H1 (cell line): Measurements from ENCODE around the gene PEX6. TPM values are rescaled to one million over a fixed set of nuclear protein-coding genes. Genes with fewer than 3 reads are reported as not detected.

Experiments
- CEBPB ChIP-seq: IDR thresholded peaks from 2 replicates; pipeline ENCODE4 v1.6.1; 2012; ENCODE audit warnings: low read depth, low read length
- FOSL1 ChIP-seq: IDR thresholded peaks from 2 replicates; pipeline ENCODE4 v1.6.1; 2011; ENCODE audit warnings: mild to moderate bottlenecking, low read depth, low read length, moderate library complexity; ENCODE audit not compliant: insufficient read depth
- GABPA ChIP-seq: IDR thresholded peaks from 2 replicates; pipeline ENCODE4 v1.6.1; 2011; ENCODE audit warnings: mild to moderate bottlenecking, low read length, moderate library complexity, borderline replicate concordance; ENCODE audit not compliant: insufficient read depth
- HDAC2 ChIP-seq, 2 experiments: fragments of 300-600 bp in 1 of 2; sonication (generic) in 1 of 2; IDR thresholded peaks; 2 replicates each; pipeline ENCODE4 v1.6.1; 2011 to 2012; ENCODE audit warnings: low read depth in 2 of 2, low read length in 2 of 2, mild to moderate bottlenecking in 2 of 2, moderate library complexity in 2 of 2, borderline replicate concordance in 1 of 2, inconsistent platforms in 1 of 2
- HDAC6 ChIP-seq: IDR thresholded peaks from one replicate; pipeline ENCODE4 v1.7.1; 2012; ENCODE audit warnings: low read depth, mild to moderate bottlenecking, inconsistent platforms, low read length, moderate library complexity
- SP2 ChIP-seq: IDR thresholded peaks from 2 replicates; pipeline ENCODE4 v1.6.1; 2012; ENCODE audit warnings: mild to moderate bottlenecking, low read length, inconsistent platforms
- SRF ChIP-seq: IDR thresholded peaks from 2 replicates; pipeline ENCODE4 v1.6.1; 2011; ENCODE audit warnings: mild to moderate bottlenecking, low read depth, low read length, moderate library complexity
- TCF12 ChIP-seq: IDR thresholded peaks from 2 replicates; pipeline ENCODE4 v1.6.1; 2011; ENCODE audit warnings: low read depth, mild to moderate bottlenecking, low read length
- polyA plus RNA-seq, 7 experiments: library from polyadenylated mRNA; depleted of rRNA in 3 of 7; stranded (reverse) in 5 of 7; unstranded in 2 of 7; fragments of >200 nt in 5 of 7; fragments of 200-250 nt in 2 of 7; gene quantifications; 1 replicate in 5 of 7; 2 replicates in 1 of 7; 4 replicates in 1 of 7; pipeline versions ENCODE4 v1.2.1 to v1.2.3, GENCODE V29; 2011 to 2013; ENCODE audit warnings: missing spikeins in 2 of 7, mixed read lengths in 2 of 7
- total RNA-seq: library from RNA; stranded (reverse); fragmentation: NEBNext Ultra II Directional; extraction: Animal tissue kit (Norgen Biotek cat#: 25700); gene quantifications from 2 replicates; pipeline ENCODE4 v1.2.1, GENCODE V29; 2021
- TF ChIP-seq, protein P1 (sequence below): IDR thresholded peaks from 2 replicates; pipeline ENCODE4 v1.6.1; 2011; ENCODE audit warnings: low read length, improper control_type of control experiment
- TF ChIP-seq, protein P2 (sequence below): IDR thresholded peaks from 2 replicates; pipeline ENCODE4 v1.6.1; 2012; ENCODE audit warnings: inconsistent platforms

Gene PEX6
- total and polyA plus RNA-seq, 2 of the 8 experiments (the other 6 are each of a cell fraction or from before 2014, with no cell fraction given) = 6.4 to 12.5 TPM

DNA sequence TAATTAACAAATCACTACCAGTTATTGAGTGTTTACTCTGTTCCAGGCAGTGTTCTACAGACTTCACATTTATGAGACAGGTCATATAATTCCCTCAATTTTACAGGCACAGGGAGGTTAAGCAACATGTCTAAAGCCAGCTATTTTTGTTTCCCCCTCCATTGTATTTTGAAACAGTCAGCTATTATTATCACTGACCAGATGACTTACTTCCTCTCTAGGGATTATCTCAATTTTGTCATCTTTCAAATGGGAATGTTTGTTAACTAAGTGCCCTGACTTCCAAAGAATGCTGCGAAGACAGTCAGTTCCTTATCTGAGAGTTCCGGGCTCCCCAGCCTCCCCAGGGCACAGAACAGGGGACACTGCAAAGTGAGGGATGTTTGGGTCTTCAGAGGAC is 55.3 kb downstream of the PEX6 start (continued):
- TF ChIP-seq, protein P1, sequence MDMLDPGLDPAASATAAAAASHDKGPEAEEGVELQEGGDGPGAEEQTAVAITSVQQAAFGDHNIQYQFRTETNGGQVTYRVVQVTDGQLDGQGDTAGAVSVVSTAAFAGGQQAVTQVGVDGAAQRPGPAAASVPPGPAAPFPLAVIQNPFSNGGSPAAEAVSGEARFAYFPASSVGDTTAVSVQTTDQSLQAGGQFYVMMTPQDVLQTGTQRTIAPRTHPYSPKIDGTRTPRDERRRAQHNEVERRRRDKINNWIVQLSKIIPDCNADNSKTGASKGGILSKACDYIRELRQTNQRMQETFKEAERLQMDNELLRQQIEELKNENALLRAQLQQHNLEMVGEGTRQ = no peak
- TF ChIP-seq CEBPB (no peak), GABPA (no peak), SP2 (no peak), HDAC2 (IDR thresholded peaks at IDR 0.05; ENCODE audit: borderline replicate concordance in 1 of 2, low read depth in 2 of 2, low read length in 2 of 2) (no peak), TCF12 (no peak), SRF (no peak), HDAC6 (no peak), FOSL1 (no peak)
- TF ChIP-seq, protein P2, sequence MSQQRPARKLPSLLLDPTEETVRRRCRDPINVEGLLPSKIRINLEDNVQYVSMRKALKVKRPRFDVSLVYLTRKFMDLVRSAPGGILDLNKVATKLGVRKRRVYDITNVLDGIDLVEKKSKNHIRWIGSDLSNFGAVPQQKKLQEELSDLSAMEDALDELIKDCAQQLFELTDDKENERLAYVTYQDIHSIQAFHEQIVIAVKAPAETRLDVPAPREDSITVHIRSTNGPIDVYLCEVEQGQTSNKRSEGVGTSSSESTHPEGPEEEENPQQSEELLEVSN = no peak
